Activated CD8-positive, alpha-beta memory T cell treated with anti-CD3 and anti-CD28 coated beads for 48 hours (primary cell): ENCODE measurements around the gene SH3RF3.

ENCODE experiments used
- DNase-seq, 3 experiments: peaks; one replicate each; pipeline ENCODE4 v3.0.0-alpha.2; 2020; ENCODE audit warnings: low read depth in 2 of 3, low spot score in 2 of 3

SH3RF3 gene

DNA sequence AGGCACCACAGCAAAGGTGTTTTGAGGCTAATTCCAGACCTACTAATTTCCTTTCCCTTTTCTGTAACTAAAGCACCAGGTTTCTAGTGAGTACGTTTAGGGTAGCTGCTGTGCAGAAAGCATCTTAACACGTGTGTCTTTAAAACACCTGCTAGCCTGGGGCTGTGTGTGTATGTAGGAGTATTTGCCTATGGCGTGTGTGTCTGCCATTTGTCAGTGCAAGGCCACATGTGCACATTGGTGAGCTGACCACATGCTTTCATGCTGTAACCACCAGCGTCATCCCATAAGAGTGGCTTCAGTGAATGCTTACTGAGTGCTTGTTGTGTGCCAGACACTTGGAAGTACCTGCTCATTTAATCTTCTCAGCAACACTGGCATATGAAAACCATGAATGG, 243.2 kb downstream of the SH3RF3 start:
- DNase-seq, result no peak

- DNase-seq, result no peak
Observed at GRCh38 chr2:109372614-109373013, 243.6 kb downstream of the SH3RF3 start.

GRCh38 chr2:109373791-109374547, 245.0 kb downstream of the SH3RF3 start:
- no peak for DNase-seq

DNA sequence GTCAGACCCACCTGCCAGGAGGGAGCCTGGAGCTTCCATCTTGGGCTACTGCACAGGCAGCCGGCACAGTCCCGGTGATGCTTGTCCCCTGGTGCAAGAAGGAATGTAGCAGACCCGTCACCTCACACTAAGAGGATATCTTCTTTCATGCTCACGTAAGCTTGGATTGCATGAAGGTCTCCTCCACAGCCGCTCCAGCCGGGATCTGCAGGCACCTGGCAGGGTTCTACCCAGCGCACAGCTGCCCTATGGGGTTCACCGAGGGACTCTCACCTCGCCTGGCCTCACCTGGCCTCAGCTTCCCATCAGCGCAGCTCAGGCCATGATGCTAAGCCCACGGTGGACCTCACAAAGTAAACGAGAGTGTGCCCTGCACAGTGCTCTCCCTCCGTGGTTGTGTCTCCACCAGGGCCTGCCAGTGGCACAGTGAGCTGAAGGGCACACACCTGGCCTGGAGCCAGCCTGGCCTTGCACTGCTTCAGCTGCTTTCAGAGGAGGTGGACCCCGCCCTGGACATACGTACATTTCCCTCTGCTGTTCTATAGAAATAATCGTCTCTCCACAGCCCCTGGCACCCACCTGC, 245.6 kb downstream of the SH3RF3 start:
- DNase-seq, result no peak

GRCh38 chr2:109375131-109375561, 246.1 kb downstream of the SH3RF3 start:
- no peak for DNase-seq

DNA sequence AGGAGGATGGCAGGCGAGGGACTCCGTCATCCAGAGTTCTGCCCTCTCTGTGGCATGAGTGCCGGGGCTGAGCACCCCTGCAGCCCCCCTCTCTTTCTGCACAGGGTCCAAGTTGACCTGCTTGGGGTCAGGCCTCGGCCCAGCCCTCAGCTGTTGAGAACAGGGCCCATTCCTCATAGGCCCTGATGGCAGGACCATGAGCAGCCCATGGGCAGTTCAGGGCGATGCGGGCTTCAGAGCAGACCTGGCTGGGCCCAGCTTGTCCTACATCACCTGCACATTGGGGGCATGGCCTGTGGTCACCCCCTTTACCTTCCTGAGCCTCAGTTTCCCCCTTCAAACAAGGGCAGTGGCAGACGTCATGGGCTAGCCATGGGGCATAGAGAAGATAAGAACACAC, 246.7 kb downstream of the SH3RF3 start:
- DNase-seq, result no peak

- DNase-seq, result no peak
Observed at GRCh38 chr2:109376115-109376514, 247.1 kb downstream of the SH3RF3 start.

GRCh38 chr2:109376796-109377495, 247.9 kb downstream of the SH3RF3 start:
- DNase-seq, result no peak

DNA sequence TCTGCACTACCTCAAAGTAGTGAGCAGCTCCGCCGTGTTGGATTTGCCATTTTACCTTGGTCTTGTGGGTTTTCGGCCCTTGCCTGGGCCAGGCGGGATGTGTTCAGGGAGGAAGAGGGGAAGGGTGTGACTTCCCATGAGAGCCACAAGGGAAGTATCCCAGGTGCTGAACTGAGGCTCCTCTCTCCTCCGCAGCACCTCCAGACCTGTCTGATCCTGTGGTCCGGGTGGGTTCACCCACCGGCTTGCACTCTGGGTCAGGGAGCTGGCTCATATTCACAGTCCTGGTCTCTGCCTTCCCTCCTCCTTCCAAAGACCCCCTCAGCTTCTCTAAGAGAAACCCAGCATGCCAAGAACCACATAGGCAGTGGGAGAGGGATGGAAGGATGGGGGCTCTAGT, 249.0 kb downstream of the SH3RF3 start:
- no peak for DNase-seq

GRCh38 chr2:109378682-109379081, 249.7 kb downstream of the SH3RF3 start:
- DNase-seq, result no peak

DNA sequence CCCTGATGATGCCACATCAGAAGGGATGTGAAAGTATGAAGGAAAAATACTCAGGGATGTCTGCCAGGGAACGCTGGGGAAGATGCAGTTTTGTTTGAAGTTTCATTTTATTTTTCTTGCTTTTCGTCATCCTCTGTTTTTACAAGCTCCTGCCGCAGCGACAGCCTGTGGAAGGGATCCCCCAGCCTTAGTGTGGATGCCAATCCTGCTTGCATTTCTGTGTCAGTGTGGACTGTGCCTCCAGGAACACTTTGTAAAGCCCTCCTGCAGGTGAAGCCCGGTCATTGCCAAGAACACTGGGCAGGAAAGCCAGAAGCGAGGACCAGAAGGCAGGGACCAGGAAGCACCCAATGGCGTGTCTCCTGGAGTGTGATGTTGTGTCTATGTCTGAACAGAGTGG, 250.5 kb downstream of the SH3RF3 start:
- no peak for DNase-seq

DNA sequence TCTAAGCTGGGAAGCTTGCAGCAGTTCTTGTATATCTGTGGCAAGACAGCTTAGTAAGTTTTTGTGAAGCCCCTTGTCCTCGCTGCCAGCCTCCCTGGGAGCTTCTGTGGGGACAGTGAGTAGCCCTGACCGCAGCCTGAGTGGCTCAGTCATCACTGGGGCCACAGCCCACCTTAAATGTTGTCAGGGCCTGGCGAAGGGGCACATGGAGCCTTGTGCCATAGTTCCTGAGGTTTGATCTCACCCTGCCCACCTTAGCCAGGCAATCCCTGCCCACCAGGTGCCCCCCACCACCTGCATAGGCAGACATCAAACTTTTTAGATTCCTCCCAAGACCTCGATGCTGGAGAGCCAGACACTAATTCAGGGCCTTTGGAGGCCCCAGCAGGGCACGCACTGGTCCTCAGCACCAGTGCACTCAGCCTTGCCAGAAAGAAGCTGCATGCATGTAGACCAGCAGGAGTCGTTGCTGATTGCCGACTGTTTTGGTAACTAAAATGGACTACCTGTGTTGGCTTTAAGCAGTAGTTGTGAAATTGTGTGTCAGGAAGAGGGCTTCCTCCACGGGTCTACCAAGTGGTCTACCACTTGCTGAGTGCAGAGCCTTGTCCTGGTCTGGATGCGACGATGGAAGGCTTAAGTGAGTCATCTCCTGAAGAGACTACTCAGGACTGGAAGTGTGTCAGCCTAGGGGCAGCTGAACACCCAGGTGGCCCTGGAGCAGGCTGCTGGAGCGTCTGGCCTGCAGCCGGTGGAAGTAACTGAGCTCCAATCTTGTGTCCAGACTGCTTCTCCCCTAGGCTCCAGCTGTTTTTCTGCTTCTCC, 251.7 kb downstream of the SH3RF3 start:
- DNase-seq, result no peak

- DNase-seq, result no peak
Observed at GRCh38 chr2:109381327-109381820, 252.4 kb downstream of the SH3RF3 start.

DNA sequence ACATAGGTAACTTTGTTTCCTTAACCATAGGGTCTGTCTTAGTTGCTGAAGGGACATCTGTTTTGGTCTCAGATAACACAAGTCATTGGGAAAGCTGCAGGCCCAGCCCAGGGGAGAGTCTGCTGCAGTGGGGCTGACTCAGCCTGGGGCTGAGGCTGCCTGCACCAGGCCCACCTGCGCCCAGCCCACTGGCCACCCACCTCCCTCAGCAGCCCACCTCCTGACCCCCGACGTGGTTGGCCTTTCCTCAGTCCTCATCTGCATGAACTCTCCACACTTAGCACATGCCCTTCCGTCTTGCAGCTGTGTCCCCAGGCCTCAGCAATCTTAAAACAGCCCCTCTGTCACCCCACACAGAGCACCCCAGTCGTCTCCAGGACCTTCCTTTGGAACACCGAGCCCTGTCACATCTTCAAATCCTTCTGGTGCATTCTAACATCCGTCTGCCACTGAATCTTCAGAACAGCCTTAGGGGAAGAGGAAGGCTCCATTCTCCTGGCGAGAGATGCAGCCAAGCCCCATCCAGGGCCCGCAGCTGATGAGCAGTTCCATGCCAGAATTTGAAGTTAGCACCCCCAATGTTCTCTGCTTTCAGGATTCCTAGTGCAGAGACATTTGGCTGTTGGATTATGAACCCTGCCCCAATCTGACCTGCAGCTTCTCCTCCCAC, 253.4 kb downstream of the SH3RF3 start:
- DNase-seq, result no peak

- DNase-seq, result no peak
Observed at GRCh38 chr2:109382951-109383350, 253.9 kb downstream of the SH3RF3 start.

- DNase-seq, result no peak
Observed at GRCh38 chr2:109383505-109384307, 254.7 kb downstream of the SH3RF3 start.

- DNase-seq, result no peak
Observed at GRCh38 chr2:109384308-109385271, 255.6 kb downstream of the SH3RF3 start.

DNA sequence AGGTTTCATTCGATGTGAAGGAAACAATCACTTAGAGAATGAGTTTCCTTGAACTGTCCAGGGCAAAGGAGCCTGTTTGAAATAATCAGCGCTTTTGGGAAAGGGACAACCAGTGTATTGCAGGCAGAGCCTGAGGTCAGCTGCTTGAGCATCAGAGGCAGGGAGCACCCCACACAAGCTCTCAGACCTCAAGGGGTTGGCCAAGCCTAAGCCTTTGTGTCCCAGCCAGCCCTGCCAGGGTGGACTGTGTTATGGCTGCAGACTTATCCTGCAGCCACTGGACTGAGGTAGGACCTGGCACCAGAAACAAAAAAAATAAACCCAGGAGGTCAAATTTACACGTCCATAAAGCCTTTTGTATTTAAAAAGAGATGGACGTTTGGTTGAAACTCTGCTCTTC, 256.5 kb downstream of the SH3RF3 start:
- DNase-seq, result no peak
